Lung (tissue), 5 donors: ENCODE results near the gene SNED1. TPM values are rescaled to one million over a fixed set of nuclear protein-coding genes. Genes with fewer than 3 reads are reported as not detected.

Experiments used
- polyA plus RNA-seq, 2 donors: library from polyadenylated mRNA; stranded (reverse); fragments of 200-250 nt; gene quantifications; one replicate each; pipeline ENCODE4 v1.2.1, GENCODE V29; 2013
- small RNA-seq: library from RNA; depleted of rRNA; stranded (forward); fragments of <200 nt; gene quantifications from one replicate; pipeline ENCODE3, GENCODE V24; 2014; ENCODE audit warnings: low replicate concordance
- total RNA-seq, 2 donors: library from RNA; depleted of rRNA in 1 of 2; stranded (reverse); fragments of >200 nt in 1 of 2; gene quantifications; one replicate each; pipeline ENCODE4 v1.2.1, GENCODE V29; 2014 to 2021
- donor health status: Bipolar disorder and iron deficiency.
- donor health status: healthy.
- donor health status: DM: yes; HTN: yes; CAD: no.

Gene SNED1
- total and polyA plus RNA-seq, 4 donors = 5.9 to 74.6 (median 34.7) TPM

Small RNAs within 50 kb of the gene (small RNA-seq; reads per million reads assigned to genes)
- not detected for gene AC005237.2

Other genes with a start within 250 kb of the SNED1 start
- 1 to 10 TPM in 1 of 2 donors, under 1 TPM in 1; 0.71 to 2.3 TPM for gene KIF1A, start 178.4 kb upstream of the SNED1 start, total RNA-seq
- gene KIF1A, start 178.4 kb upstream of the SNED1 start, polyA plus RNA-seq = under 1 TPM; 0.14 to 0.22 TPM
- under 1 TPM in 1 of 2 donors, not detected in 1; 0.61 TPM for gene AGXT, start 129.8 kb upstream of the SNED1 start, total RNA-seq
- gene AGXT, start 129.8 kb upstream of the SNED1 start, polyA plus RNA-seq = under 1 TPM; 0.05 to 0.16 TPM
- gene MAB21L4, start 102.5 kb upstream of the SNED1 start, total RNA-seq = 10 to 100 TPM in 1 of 2 donors, 1 to 10 TPM in 1; 2.9 to 21.1 TPM
- gene MAB21L4, start 102.5 kb upstream of the SNED1 start, polyA plus RNA-seq = 1 to 10 TPM; 4.9 to 8.7 TPM
- 10 to 100 TPM in 1 of 2 donors, 1 to 10 TPM in 1; 5.6 to 17.4 TPM for gene CROCC2, start 92.3 kb upstream of the SNED1 start, total RNA-seq
- gene CROCC2, start 92.3 kb upstream of the SNED1 start, polyA plus RNA-seq = 1 to 10 TPM; 1.3 to 3.1 TPM
- gene MTERF4, start 103.7 kb downstream of the SNED1 start, total RNA-seq = 10 to 100 TPM; 24.7 to 50.1 TPM
- 10 to 100 TPM; 23.5 to 30.3 TPM for gene MTERF4, start 103.7 kb downstream of the SNED1 start, polyA plus RNA-seq
- gene PASK, start 150.9 kb downstream of the SNED1 start, total RNA-seq = 10 to 100 TPM; 16.2 to 21.8 TPM
- 10 to 100 TPM in 1 of 2 donors, 1 to 10 TPM in 1; 3.5 to 10.1 TPM for gene PASK, start 150.9 kb downstream of the SNED1 start, polyA plus RNA-seq
- gene PPP1R7, start 151.8 kb downstream of the SNED1 start, total RNA-seq = 10 to 100 TPM; 54.6 to 65.5 TPM
- gene PPP1R7, start 151.8 kb downstream of the SNED1 start, polyA plus RNA-seq = 10 to 100 TPM; 66.3 to 78.1 TPM
- under 1 TPM; 0.74 to 0.98 TPM for gene ANO7, start 190.1 kb downstream of the SNED1 start, total RNA-seq
- gene ANO7, start 190.1 kb downstream of the SNED1 start, polyA plus RNA-seq = 1 to 10 TPM in 1 of 2 donors, under 1 TPM in 1; 0.71 to 1.1 TPM